K562 (cell line): ENCODE measurements around the gene BCAS1. TPM values are rescaled to one million over a fixed set of nuclear protein-coding genes. Genes with fewer than 3 reads are reported as not detected.

Source experiments
- BRCA1 ChIP-seq, 2 experiments: fragments of 450-650 bp in 1 of 2; sonication (generic) in 1 of 2; formaldehyde crosslinking in 1 of 2; IDR thresholded peaks; 2 replicates each; pipeline versions ENCODE4 v1.5.0 to v1.6.1; 2017 to 2020; ENCODE audit warnings: mild to moderate bottlenecking in 1 of 2, missing genetic modification reagents in 1 of 2
- CSDE1 ChIP-seq, 2 experiments: fragments of 450-650 bp; IDR thresholded peaks; 2 replicates each; pipeline ENCODE4 v1.6.1; 2016; ENCODE audit warnings: mild to moderate bottlenecking in 1 of 2
- E2F1 ChIP-seq: sonication (generic); formaldehyde crosslinking; IDR thresholded peaks from 2 replicates; pipeline ENCODE4 v1.8.1; 2023; ENCODE audit warnings: mild to moderate bottlenecking, missing genetic modification reagents, moderate library complexity
- ELF4 ChIP-seq: fragments of 450-650 bp; formaldehyde crosslinking; IDR thresholded peaks from 2 replicates; pipeline ENCODE4 v1.4.0; 2022; ENCODE audit warnings: missing genetic modification characterization
- GATAD2A ChIP-seq: fragments of 450-650 bp; IDR thresholded peaks from 2 replicates; pipeline ENCODE4 v1.6.1; 2017
- HES1 ChIP-seq: fragments of 450-650 bp; IDR thresholded peaks from 2 replicates; pipeline ENCODE4 v1.6.1; 2016; ENCODE audit warnings: low read depth, mild to moderate bottlenecking, moderate library complexity
- JUND ChIP-seq, 2 experiments: IDR thresholded peaks; 2 replicates in 1 of 2; 3 replicates in 1 of 2; pipeline ENCODE4 v1.6.1; 2011; ENCODE audit warnings: borderline replicate concordance in 2 of 2, low read depth in 2 of 2, low read length in 2 of 2, improper control_type of control experiment in 1 of 2, missing biosample characterization in 1 of 2, missing genetic modification characterization in 1 of 2, missing genetic modification reagents in 1 of 2
- NFYB ChIP-seq: IDR thresholded peaks from 2 replicates; pipeline ENCODE4 v1.6.1; 2011; ENCODE audit warnings: mild to moderate bottlenecking, moderate library complexity; ENCODE audit not compliant: insufficient read length; ENCODE audit errors: extremely low read depth
- NR4A1 ChIP-seq, 2 experiments: fragments of 250-450 bp in 1 of 2; fragments of 450-650 bp in 1 of 2; sonication (Bioruptor Pico) in 1 of 2; IDR thresholded peaks; 2 replicates each; pipeline versions ENCODE4 v1.4.0 to v1.6.1; 2016 to 2020; ENCODE audit warnings: mild to moderate bottlenecking in 2 of 2, missing compliant biosample characterization in 1 of 2, missing genetic modification characterization in 1 of 2, moderate library complexity in 1 of 2
- RREB1 ChIP-seq: fragments of 250-450 bp; sonication (Bioruptor Pico); IDR thresholded peaks from 2 replicates; pipeline ENCODE4 v1.4.0; 2020
- SRSF9 ChIP-seq: fragments of 200-400 bp; formaldehyde crosslinking; IDR thresholded peaks from 2 replicates; pipeline ENCODE4 v1.6.1; 2017; ENCODE audit warnings: low read depth, low read length, borderline replicate concordance
- SUPT5H ChIP-seq: fragments of 450-650 bp; IDR thresholded peaks from 2 replicates; pipeline ENCODE4 v1.6.1; 2016
- ZFPM2 ChIP-seq: fragments of 250-450 bp; sonication (Bioruptor Pico); IDR thresholded peaks from 2 replicates; pipeline ENCODE4 v1.5.1; 2022; ENCODE audit warnings: mild to moderate bottlenecking
- ZNF143 ChIP-seq: sonication (generic); formaldehyde crosslinking; IDR thresholded peaks from 2 replicates; pipeline ENCODE4 v1.9.0; 2022; ENCODE audit warnings: mild to moderate bottlenecking, missing genetic modification reagents
- ZNF263 ChIP-seq: sonication (generic); formaldehyde crosslinking; IDR thresholded peaks from 2 replicates; pipeline ENCODE4 v1.8.0; 2022; ENCODE audit warnings: mild to moderate bottlenecking, missing genetic modification reagents, borderline replicate concordance
- ZNF316 ChIP-seq: fragments of 450-650 bp; IDR thresholded peaks from 2 replicates; pipeline ENCODE4 v1.6.1; 2016
- ZNF512 ChIP-seq: IDR thresholded peaks from 2 replicates; pipeline ENCODE4 v1.6.1; 2016; ENCODE audit warnings: missing genetic modification characterization, missing compliant biosample characterization
- ZNF57 ChIP-seq: fragments of 450-650 bp; formaldehyde crosslinking; IDR thresholded peaks from 2 replicates; pipeline ENCODE4 v1.4.0; 2020; ENCODE audit warnings: mild to moderate bottlenecking, moderate library complexity
- polyA plus RNA-seq, 8 experiments: library from polyadenylated mRNA; depleted of rRNA in 4 of 8; stranded (reverse) in 5 of 8; unstranded in 3 of 8; fragments of >200 nt; fragmentation: Nextera tagmentation in 2 of 8; fragmentation: Illumina TruSeq in 1 of 8; extraction: Ambion mirVana in 2 of 8; extraction: Trizol in 1 of 8; gene quantifications; 2 replicates each; pipeline versions ENCODE4 v1.2.1 to v1.2.3, GENCODE V29; 2011 to 2014; ENCODE audit warnings: inconsistent platforms in 1 of 8, missing spikeins in 1 of 8
- total RNA-seq, 7 experiments: library from RNA; depleted of rRNA in 6 of 7; stranded (reverse); fragments of >200 nt in 6 of 7; fragmentation: Illumina TruSeq in 2 of 7; extraction: Trizol in 2 of 7; gene quantifications; 2 replicates each; pipeline versions ENCODE4 v1.2.1 to v1.2.3, GENCODE V29; 2011 to 2021; ENCODE audit warnings: low replicate concordance in 1 of 7

BCAS1 gene
- total and polyA plus RNA-seq, 9 of the 15 experiments (the other 6 are each of a cell fraction or from before 2014, with no cell fraction given): 0.18 to 2.3 (median 0.93) TPM

GRCh38 chr20:53934421-53935343 is 135.7 kb downstream of the BCAS1 start (continued):
- TF ChIP-seq ELF4 (CRISPR knock-in tag): no peak
- TF ChIP-seq RREB1 (CRISPR knock-in tag): no peak
- TF ChIP-seq BRCA1 (IDR thresholded peaks at IDR 0.05): no peak
- no peak for TF ChIP-seq BRCA1 (CRISPR knock-in tag; IDR thresholded peaks at IDR 0.05)
- TF ChIP-seq GATAD2A: no peak
- 0 out of 2 replicates have a peak, but pooled peaks have one; percentile 28 for TF ChIP-seq SUPT5H
- no peak for TF ChIP-seq ZNF57 (CRISPR knock-in tag)
- TF ChIP-seq ZFPM2 (CRISPR knock-in tag): no peak
- no peak for TF ChIP-seq ZNF316
- TF ChIP-seq E2F1 (CRISPR knock-in tag): no peak
- TF ChIP-seq CSDE1 (IDR thresholded peaks at IDR 0.05): no peak
- TF ChIP-seq SRSF9: no peak
- no peak for TF ChIP-seq ZNF143 (CRISPR knock-in tag)
- no peak for TF ChIP-seq ZNF512 (tag)
- no peak for TF ChIP-seq NR4A1 (CRISPR knock-in tag; IDR thresholded peaks at IDR 0.05)
- TF ChIP-seq NR4A1 (tag; IDR thresholded peaks at IDR 0.05): no peak
- TF ChIP-seq ZNF263 (CRISPR knock-in tag): no peak
- no peak for TF ChIP-seq HES1
- TF ChIP-seq NFYB: peak; percentile 61
- no peak; the same call in 1 of the 2 replicates for TF ChIP-seq JUND (IDR thresholded peaks at IDR 0.05; ENCODE audit: borderline replicate concordance, low read depth, low read length)
- 0 out of 3 replicates have a peak, but pooled peaks have one; percentile 11 for TF ChIP-seq JUND (tag; IDR thresholded peaks at IDR 0.05; ENCODE audit: borderline replicate concordance, low read depth, low read length)
